HepG2 (cell line): ENCODE results near the gene GJC1. TPM values are rescaled to one million over a fixed set of nuclear protein-coding genes. Genes with fewer than 3 reads are reported as not detected.

Experiments
- CBX5 ChIP-seq: sonication (generic); formaldehyde crosslinking; IDR thresholded peaks from 2 replicates; pipeline ENCODE4 v1.4.0; 2020; ENCODE audit warnings: missing genetic modification reagents, borderline replicate concordance
- GFI1 ChIP-seq: sonication (generic); formaldehyde crosslinking; IDR thresholded peaks from 2 replicates; pipeline ENCODE4 v1.5.0; 2020; ENCODE audit warnings: missing genetic modification reagents, mild to moderate bottlenecking, borderline replicate concordance
- KDM3A ChIP-seq: IDR thresholded peaks from 2 replicates; pipeline ENCODE4 v1.6.1; 2018; ENCODE audit warnings: low read depth, missing compliant biosample characterization
- KDM6A ChIP-seq: IDR thresholded peaks from 2 replicates; pipeline ENCODE4 v1.6.1; 2016; ENCODE audit warnings: low read depth
- MAF1 ChIP-seq: sonication (generic); formaldehyde crosslinking; IDR thresholded peaks from 2 replicates; pipeline ENCODE4 v1.5.0; 2020; ENCODE audit warnings: missing genetic modification reagents, borderline replicate concordance
- MIER2 ChIP-seq: IDR thresholded peaks from 2 replicates; pipeline ENCODE4 v1.6.1; 2016; ENCODE audit warnings: missing biosample characterization, missing genetic modification reagents
- NR3C1 ChIP-seq: sonication (generic); formaldehyde crosslinking; IDR thresholded peaks from 2 replicates; pipeline ENCODE4 v1.4.0; 2020; ENCODE audit warnings: missing genetic modification reagents
- SRF ChIP-seq: IDR thresholded peaks from 2 replicates; pipeline ENCODE4 v1.6.1; 2011; ENCODE audit warnings: mild to moderate bottlenecking, low read depth, low read length, moderate library complexity
- TBL1XR1 ChIP-seq: fragments of 150-350 bp; IDR thresholded peaks from 2 replicates; pipeline ENCODE4 v1.6.1; 2014; ENCODE audit warnings: borderline replicate concordance, low read length; ENCODE audit not compliant: partially characterized antibody
- ZNF207 ChIP-seq: fragments of 450-650 bp; IDR thresholded peaks from 2 replicates; pipeline ENCODE4 v1.6.1; 2016; ENCODE audit warnings: antibody characterized with exemption, borderline replicate concordance
- ZNF263 ChIP-seq: sonication (generic); formaldehyde crosslinking; IDR thresholded peaks from 2 replicates; pipeline ENCODE4 v1.4.0; 2020; ENCODE audit warnings: missing genetic modification reagents
- ZNF549 ChIP-seq: sonication (generic); formaldehyde crosslinking; IDR thresholded peaks from 2 replicates; pipeline ENCODE4 v1.5.0; 2020; ENCODE audit warnings: missing genetic modification reagents
- polyA plus RNA-seq, 8 experiments: library from polyadenylated mRNA; depleted of rRNA in 3 of 8; stranded (reverse) in 7 of 8; unstranded in 1 of 8; fragments of >200 nt; fragmentation: Illumina TruSeq in 4 of 8; extraction: Trizol in 4 of 8; gene quantifications; 2 replicates each; pipeline versions ENCODE4 v1.2.1 to v1.2.3, GENCODE V29; 2011 to 2016; ENCODE audit warnings: low read depth in 4 of 8, missing spikeins in 1 of 8, mixed read lengths in 1 of 8; ENCODE audit not compliant: insufficient read depth in 1 of 8
- total RNA-seq, 5 experiments: library from RNA; depleted of rRNA; stranded (reverse); fragments of >200 nt; fragmentation: Illumina TruSeq; extraction: Trizol; gene quantifications; 2 replicates each; pipeline ENCODE4 v1.2.3, GENCODE V29; 2016; ENCODE audit warnings: low read depth in 1 of 5
- TF ChIP-seq, protein P1 (sequence below): sonication (generic); formaldehyde crosslinking; IDR thresholded peaks from 2 replicates; pipeline ENCODE4 v1.5.1; 2020; ENCODE audit warnings: mild to moderate bottlenecking, missing genetic modification reagents, borderline replicate concordance
- TF ChIP-seq, protein P2 (sequence below): sonication (generic); formaldehyde crosslinking; IDR thresholded peaks from 2 replicates; pipeline ENCODE4 v1.4.0; 2020; ENCODE audit warnings: low read depth, missing genetic modification reagents

Gene GJC1
- total and polyA plus RNA-seq, 2 of the 13 experiments (the other 11 are each of a cell fraction or from before 2014, with no cell fraction given): 1.7 TPM

DNA sequence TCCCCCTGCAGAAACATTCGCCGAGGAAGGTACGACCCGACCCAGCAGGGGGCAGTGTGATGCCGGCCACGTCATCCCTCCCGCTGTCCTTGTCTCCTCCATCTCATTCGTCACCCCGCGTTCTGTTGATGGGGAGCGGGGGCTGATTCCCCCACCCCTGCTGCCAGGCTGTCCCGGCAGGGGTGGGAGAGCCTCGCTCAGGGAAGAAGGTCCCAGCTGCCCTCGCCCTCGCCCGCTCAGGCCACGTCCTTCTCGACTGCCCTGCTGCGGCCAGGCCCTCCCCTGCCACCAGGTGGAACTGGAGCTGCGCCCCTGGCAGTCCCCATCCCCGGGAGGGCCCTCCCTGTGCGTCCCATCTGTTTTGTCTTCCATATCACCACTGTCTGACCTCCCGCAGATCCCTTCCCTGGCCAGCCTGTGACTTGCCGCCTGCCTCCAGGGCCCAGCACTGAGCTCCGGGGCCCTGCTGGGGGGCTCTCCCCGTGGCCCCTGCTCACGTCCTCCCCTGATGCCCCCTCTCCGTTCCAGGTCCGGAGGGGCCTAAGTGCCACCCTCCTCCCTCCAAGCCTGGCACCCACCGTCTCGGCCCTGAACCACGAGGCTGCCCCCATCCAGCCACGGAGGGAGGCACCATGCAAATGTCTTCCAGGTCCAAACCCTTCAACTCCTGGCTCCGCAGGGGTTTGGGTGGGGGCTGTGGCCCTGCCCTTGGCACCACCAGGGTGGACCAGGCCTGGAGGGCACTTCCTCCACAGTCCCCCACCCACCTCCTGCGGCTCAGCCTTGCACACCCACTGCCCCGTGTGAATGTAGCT is 50.7 kb downstream of the GJC1 start (continued):
- TF ChIP-seq, protein P1, sequence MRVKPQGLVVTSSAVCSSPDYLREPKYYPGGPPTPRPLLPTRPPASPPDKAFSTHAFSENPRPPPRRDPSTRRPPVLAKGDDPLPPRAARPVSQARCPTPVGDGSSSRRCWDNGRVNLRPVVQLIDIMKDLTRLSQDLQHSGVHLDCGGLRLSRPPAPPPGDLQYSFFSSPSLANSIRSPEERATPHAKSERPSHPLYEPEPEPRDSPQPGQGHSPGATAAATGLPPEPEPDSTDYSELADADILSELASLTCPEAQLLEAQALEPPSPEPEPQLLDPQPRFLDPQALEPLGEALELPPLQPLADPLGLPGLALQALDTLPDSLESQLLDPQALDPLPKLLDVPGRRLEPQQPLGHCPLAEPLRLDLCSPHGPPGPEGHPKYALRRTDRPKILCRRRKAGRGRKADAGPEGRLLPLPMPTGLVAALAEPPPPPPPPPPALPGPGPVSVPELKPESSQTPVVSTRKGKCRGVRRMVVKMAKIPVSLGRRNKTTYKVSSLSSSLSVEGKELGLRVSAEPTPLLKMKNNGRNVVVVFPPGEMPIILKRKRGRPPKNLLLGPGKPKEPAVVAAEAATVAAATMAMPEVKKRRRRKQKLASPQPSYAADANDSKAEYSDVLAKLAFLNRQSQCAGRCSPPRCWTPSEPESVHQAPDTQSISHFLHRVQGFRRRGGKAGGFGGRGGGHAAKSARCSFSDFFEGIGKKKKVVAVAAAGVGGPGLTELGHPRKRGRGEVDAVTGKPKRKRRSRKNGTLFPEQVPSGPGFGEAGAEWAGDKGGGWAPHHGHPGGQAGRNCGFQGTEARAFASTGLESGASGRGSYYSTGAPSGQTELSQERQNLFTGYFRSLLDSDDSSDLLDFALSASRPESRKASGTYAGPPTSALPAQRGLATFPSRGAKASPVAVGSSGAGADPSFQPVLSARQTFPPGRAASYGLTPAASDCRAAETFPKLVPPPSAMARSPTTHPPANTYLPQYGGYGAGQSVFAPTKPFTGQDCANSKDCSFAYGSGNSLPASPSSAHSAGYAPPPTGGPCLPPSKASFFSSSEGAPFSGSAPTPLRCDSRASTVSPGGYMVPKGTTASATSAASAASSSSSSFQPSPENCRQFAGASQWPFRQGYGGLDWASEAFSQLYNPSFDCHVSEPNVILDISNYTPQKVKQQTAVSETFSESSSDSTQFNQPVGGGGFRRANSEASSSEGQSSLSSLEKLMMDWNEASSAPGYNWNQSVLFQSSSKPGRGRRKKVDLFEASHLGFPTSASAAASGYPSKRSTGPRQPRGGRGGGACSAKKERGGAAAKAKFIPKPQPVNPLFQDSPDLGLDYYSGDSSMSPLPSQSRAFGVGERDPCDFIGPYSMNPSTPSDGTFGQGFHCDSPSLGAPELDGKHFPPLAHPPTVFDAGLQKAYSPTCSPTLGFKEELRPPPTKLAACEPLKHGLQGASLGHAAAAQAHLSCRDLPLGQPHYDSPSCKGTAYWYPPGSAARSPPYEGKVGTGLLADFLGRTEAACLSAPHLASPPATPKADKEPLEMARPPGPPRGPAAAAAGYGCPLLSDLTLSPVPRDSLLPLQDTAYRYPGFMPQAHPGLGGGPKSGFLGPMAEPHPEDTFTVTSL (CRISPR knock-in tag): no peak
- TF ChIP-seq GFI1 (no peak), CBX5 (CRISPR knock-in tag) (peak; percentile 16; the same call in 1 of the 2 replicates), ZNF207 (no peak), NR3C1 (CRISPR knock-in tag) (no peak), MIER2 (CRISPR knock-in tag) (no peak), ZNF263 (CRISPR knock-in tag) (peak; percentile 60), MAF1 (0 out of 2 replicates have a peak, but pooled peaks have one; percentile 39), KDM3A (CRISPR knock-in tag) (peak; percentile 71; the same call in 1 of the 2 replicates), SRF (no peak), ZNF549 (no peak), KDM6A (CRISPR knock-in tag) (no peak), TBL1XR1 (no peak)
- TF ChIP-seq, protein P2, sequence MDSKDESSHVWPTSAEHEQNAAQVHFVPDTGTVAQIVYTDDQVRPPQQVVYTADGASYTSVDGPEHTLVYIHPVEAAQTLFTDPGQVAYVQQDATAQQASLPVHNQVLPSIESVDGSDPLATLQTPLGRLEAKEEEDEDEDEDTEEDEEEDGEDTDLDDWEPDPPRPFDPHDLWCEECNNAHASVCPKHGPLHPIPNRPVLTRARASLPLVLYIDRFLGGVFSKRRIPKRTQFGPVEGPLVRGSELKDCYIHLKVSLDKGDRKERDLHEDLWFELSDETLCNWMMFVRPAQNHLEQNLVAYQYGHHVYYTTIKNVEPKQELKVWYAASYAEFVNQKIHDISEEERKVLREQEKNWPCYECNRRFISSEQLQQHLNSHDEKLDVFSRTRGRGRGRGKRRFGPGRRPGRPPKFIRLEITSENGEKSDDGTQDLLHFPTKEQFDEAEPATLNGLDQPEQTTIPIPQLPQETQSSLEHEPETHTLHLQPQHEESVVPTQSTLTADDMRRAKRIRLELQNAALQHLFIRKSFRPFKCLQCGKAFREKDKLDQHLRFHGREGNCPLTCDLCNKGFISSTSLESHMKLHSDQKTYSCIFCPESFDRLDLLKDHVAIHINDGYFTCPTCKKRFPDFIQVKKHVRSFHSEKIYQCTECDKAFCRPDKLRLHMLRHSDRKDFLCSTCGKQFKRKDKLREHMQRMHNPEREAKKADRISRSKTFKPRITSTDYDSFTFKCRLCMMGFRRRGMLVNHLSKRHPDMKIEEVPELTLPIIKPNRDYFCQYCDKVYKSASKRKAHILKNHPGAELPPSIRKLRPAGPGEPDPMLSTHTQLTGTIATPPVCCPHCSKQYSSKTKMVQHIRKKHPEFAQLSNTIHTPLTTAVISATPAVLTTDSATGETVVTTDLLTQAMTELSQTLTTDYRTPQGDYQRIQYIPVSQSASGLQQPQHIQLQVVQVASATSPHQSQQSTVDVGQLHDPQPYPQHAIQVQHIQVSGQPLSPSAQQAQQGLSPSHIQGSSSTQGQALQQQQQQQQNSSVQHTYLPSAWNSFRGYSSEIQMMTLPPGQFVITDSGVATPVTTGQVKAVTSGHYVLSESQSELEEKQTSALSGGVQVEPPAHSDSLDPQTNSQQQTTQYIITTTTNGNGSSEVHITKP: peak; percentile 51; the same call in 1 of the 2 replicates
